Nephron (organoid): ENCODE data around the gene SERPINB11.
A peak's percentile ranks its signal among the peaks of the same experiment; 100 is the strongest.
"Not testable (repeated sequence)": the region's sequence is repeated elsewhere in the genome, so short reads cannot be mapped to it uniquely, and the experiment has no call there.

Experiments
- H3K27ac Mint-ChIP-seq, 3 experiments: 2 replicates each; pipeline ENCODE4 v1.8.0; 2020; ENCODE audit warnings: mixed read lengths in 3 of 3, mild to moderate bottlenecking in 2 of 3, moderate library complexity in 1 of 3
- H3K27me3 Mint-ChIP-seq: 2 replicates; pipeline ENCODE4 v1.8.0; 2021; ENCODE audit warnings: low read depth, mild to moderate bottlenecking, moderate library complexity, mixed read lengths
- H3K36me3 Mint-ChIP-seq: 2 replicates; pipeline ENCODE4 v1.8.0; 2020; ENCODE audit warnings: low read depth, mixed read lengths
- H3K4me1 Mint-ChIP-seq: 2 replicates; pipeline ENCODE4 v1.8.0; 2020; ENCODE audit warnings: mixed read lengths
- H3K4me3 Mint-ChIP-seq, 3 experiments: 2 replicates each; pipeline ENCODE4 v1.8.0; 2020; ENCODE audit warnings: mild to moderate bottlenecking in 3 of 3, mixed read lengths in 3 of 3, moderate library complexity in 2 of 3
- H3K9me3 Mint-ChIP-seq: 2 replicates; pipeline ENCODE4 v1.8.0; 2020; ENCODE audit warnings: mixed read lengths
- TF ChIP-seq, protein P1 (sequence below), 3 experiments: fragments of 200-600 bp; sonication (generic); IDR thresholded peaks; one replicate each; pipeline ENCODE4 v1.5.0; 2021; ENCODE audit warnings: antibody characterized with exemption in 3 of 3; ENCODE audit not compliant: unreplicated experiment in 3 of 3

SERPINB11 gene, protein sequence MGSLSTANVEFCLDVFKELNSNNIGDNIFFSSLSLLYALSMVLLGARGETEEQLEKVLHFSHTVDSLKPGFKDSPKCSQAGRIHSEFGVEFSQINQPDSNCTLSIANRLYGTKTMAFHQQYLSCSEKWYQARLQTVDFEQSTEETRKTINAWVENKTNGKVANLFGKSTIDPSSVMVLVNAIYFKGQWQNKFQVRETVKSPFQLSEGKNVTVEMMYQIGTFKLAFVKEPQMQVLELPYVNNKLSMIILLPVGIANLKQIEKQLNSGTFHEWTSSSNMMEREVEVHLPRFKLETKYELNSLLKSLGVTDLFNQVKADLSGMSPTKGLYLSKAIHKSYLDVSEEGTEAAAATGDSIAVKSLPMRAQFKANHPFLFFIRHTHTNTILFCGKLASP

DNA sequence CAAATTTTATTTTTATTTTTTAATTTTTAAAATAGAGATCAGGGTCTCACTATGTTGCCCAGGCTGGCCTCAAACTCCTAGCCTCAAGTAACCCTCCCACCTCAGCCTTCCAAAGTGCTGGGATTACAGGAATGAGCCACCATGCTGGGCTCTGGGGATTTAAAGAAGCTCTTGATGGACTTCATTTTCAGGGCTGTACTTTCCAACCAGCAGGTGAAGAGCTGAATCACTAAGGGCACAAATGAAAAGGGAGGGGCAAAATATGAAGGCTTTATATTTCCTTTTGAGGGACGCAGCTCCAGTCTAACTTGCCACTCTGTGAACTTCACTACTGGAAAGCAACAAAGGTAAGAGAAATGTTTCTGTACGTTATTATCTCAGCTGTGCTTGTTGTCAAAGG lies at the start of gene SERPINB11:
SERPINB11 (plus strand) TSS at position 301 of the 400 bp plus-strand sequence. CDS start 7,234 bp downstream, outside the sequence.
- Mint-ChIP-seq H3K4me1 (no peaks in the 10 kb centered on the region), H3K27ac (no peak within 1 kb of the TSS), H3K9me3 (no peaks in the 10 kb centered on the region), H3K36me3 (no peaks in the 10 kb centered on the region), H3K4me3 (no peak within 1 kb of the TSS), H3K27me3 (no peaks in the 10 kb centered on the region)
- TF ChIP-seq, protein P1, sequence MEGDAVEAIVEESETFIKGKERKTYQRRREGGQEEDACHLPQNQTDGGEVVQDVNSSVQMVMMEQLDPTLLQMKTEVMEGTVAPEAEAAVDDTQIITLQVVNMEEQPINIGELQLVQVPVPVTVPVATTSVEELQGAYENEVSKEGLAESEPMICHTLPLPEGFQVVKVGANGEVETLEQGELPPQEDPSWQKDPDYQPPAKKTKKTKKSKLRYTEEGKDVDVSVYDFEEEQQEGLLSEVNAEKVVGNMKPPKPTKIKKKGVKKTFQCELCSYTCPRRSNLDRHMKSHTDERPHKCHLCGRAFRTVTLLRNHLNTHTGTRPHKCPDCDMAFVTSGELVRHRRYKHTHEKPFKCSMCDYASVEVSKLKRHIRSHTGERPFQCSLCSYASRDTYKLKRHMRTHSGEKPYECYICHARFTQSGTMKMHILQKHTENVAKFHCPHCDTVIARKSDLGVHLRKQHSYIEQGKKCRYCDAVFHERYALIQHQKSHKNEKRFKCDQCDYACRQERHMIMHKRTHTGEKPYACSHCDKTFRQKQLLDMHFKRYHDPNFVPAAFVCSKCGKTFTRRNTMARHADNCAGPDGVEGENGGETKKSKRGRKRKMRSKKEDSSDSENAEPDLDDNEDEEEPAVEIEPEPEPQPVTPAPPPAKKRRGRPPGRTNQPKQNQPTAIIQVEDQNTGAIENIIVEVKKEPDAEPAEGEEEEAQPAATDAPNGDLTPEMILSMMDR (IDR thresholded peaks at IDR 0.05; ENCODE audit: unreplicated experiment in 3 of 3) = no peak

GRCh38 chr18:63658920-63659319 lies 43.8 kb upstream of the SERPINB11 start:
- H3K9me3 Mint-ChIP-seq, H3K36me3 Mint-ChIP-seq, H3K4me1 Mint-ChIP-seq, H3K27ac Mint-ChIP-seq, H3K27me3 Mint-ChIP-seq, H3K4me3 Mint-ChIP-seq: not testable (repeated sequence)

- H3K27me3 Mint-ChIP-seq, H3K4me1 Mint-ChIP-seq, H3K36me3 Mint-ChIP-seq, H3K4me3 Mint-ChIP-seq, H3K27ac Mint-ChIP-seq: not testable (repeated sequence)
- H3K9me3 Mint-ChIP-seq = peaks cover 12% of the 10 kb centered on the region
Measured at GRCh38 chr18:63661750-63662149, 41.0 kb upstream of the SERPINB11 start, which contains the start of gene SERPINB3. Gene SERPINB3, minus strand, starts transcription at chr18:63661893. Its CDS starts 677 bp downstream, at chr18:63661216.

- Mint-ChIP-seq H3K27ac (no peak overlapping the region), H3K4me1 (no peaks in the 10 kb centered on the region), H3K27me3 (no peaks in the 10 kb centered on the region), H3K36me3 (no peaks in the 10 kb centered on the region), H3K9me3 (peaks cover 17% of the 10 kb centered on the region), H3K4me3 (no peak overlapping the region)
- TF ChIP-seq, protein P1 (IDR thresholded peaks at IDR 0.05; ENCODE audit: unreplicated experiment in 3 of 3) = no peak
Measured at GRCh38 chr18:63664571-63664970, 38.2 kb upstream of the SERPINB11 start.

- Mint-ChIP-seq H3K27me3 (no peaks in the 10 kb centered on the region), H3K4me3 (no peak overlapping the region), H3K36me3 (no peaks in the 10 kb centered on the region), H3K4me1 (no peaks in the 10 kb centered on the region), H3K27ac (no peak overlapping the region), H3K9me3 (no peaks in the 10 kb centered on the region)
- TF ChIP-seq, protein P1 (IDR thresholded peaks at IDR 0.05; ENCODE audit: unreplicated experiment in 3 of 3) = peak in 1 of 3 experiments; percentile 42
Measured at GRCh38 chr18:63676526-63677323, 26.0 kb upstream of the SERPINB11 start.

GRCh38 chr18:63677500-63678225 lies 25.1 kb upstream of the SERPINB11 start:
- no peak overlapping the region for H3K27ac Mint-ChIP-seq
- H3K9me3 Mint-ChIP-seq = no peaks in the 10 kb centered on the region
- H3K36me3 Mint-ChIP-seq = no peaks in the 10 kb centered on the region
- no peaks in the 10 kb centered on the region for H3K4me1 Mint-ChIP-seq
- no peak overlapping the region for H3K4me3 Mint-ChIP-seq
- no peaks in the 10 kb centered on the region for H3K27me3 Mint-ChIP-seq
- TF ChIP-seq, protein P1 (IDR thresholded peaks at IDR 0.05; ENCODE audit: unreplicated experiment in 3 of 3) = no peak
